AML-193 (cell line): ENCODE data around the gene RREB1.

Experiments used
- DNase-seq, 2 experiments: peaks; one replicate each; lab custom pipeline; 2025; lab: John Stamatoyannopoulos, UW

RREB1 gene

DNA sequence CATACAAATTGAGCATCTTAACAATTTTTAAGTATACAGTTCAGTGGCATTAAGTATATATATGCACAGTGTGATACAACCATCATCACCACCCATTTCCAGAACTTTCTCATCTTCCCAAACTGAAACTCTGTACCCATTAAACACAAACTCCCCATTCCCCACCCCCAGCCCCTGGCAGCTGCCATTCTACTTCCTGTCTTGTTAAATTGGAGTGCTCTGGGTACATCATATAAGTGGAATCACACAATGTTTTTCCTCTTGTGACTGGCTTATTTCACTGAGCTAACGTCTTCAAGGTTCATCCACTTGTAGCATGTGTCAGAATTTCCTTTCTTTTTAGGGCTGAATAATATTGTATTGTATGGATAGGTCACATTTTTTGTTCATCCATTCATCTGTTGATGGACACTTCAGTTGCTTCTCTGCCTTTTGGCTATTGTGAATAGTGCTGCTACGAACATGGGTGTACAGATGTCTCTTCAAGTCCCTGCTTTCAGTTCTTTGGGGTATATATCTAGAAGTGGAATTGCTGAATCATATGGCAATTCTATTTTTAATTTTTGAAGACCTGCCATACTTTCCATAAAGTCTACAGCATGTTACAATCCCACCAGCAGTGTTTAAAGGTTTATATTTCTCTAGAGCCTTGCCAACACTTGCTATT, 19.6 kb upstream of the RREB1 start:
- no peak for DNase-seq

DNA sequence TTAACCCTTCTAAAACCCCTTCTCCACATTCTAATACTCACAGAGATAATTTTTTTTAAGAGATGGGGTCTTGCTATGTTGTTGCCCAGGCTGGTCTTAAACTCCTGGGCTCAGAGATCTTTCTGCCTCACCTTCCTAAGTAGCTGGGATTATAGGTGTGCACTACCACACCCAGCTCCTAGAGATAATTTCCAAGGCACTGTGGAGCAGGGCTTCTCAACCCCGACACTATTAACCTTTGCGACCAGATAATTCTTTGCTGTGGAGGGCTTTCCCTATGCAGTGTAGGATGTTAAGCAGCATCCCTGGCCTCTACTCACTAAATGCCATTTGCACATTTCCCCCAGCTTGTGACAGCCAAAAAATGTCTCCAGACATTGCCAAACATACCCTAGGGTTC, 8.8 kb upstream of the RREB1 start:
- no peak for DNase-seq

DNA sequence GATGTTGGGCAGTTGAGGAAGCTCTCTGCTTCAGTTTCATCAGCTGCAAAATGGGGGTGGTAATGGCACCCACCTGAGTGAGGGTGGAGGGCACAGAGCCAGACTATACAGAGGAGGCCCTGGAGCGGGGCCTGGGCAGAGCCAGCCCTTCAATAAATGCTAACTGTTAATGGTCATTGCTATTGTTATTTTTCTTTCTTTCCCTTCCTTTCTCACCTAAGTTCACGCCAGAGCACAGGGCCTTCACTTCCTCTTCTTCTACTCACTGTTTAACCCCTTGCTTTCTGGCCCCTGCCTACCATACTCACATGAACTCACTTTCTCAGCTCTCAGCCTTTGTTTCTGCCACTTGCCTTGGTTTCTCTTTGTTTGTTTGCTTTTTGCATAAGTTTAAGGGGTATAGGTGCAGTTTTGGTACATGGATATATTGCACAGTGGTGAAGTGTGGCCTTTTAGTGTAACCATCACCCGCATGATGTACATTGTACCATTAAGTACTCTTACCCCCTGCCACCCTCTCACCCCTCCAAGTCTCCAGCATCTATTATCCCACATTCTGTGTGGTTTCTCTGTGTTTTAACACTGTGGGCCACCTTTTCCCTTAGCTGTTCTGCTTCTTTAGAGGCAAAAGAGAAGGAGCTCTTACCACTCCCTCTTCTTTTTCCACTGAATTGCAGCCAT, 7.5 kb upstream of the RREB1 start:
- peak; percentile 50 to 55 for DNase-seq

DNA sequence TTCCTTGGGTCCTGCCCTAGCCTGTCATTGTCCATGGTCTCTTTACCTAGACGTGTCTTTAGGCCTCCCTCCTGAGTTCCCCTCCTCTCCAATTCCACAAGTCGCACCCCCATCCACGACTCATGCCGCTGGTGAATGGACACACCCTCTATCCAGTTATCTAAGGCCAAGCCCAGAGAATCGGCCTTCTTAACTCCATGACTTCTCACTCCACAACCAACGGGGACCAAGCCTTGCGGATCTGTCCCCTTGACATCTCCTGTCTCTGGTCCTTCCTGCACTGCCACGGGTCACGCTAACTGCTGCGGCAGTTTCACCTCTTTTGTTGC, 7.0 kb upstream of the RREB1 start:
- DNase-seq = no peak

DNA sequence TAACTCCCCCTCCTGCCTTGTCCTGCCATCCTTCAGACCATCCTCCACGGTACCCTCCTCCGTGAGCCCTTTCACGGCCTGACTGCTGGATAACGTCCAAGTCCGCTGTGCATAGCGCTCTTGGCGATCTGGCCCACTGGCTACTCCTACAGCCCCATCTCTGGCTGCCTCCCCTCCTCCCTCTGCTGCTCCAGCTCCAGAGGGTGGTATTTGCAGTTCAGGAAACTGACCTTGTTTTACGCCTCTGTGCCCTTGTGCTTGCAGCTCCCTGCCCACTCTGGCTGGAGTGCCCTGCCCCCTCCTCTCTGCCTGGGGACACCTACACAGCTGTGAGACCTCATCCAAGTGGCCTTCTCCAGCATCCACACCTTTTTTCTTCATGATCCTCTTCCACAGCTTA, 6.5 kb upstream of the RREB1 start:
- DNase-seq = no peak

DNA sequence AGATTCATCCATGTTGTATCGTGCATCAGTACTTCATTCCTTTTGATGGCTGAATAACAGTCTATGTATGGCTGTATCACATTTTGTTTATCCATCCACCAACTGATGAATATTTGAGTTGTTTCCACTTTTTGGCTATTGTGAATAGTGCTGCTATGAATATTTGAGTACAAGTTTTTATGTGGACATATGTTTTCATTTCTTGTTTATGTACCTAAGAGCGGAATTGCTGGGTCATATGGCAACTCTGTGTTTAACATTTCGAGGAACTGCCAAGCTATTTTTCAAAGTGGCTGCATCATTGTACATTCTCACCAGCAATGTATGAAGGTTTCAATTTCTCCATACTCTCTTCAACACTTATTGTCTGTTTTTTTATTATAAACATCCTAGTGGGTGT, 3.0 kb upstream of the RREB1 start:
- DNase-seq = no peak

DNA sequence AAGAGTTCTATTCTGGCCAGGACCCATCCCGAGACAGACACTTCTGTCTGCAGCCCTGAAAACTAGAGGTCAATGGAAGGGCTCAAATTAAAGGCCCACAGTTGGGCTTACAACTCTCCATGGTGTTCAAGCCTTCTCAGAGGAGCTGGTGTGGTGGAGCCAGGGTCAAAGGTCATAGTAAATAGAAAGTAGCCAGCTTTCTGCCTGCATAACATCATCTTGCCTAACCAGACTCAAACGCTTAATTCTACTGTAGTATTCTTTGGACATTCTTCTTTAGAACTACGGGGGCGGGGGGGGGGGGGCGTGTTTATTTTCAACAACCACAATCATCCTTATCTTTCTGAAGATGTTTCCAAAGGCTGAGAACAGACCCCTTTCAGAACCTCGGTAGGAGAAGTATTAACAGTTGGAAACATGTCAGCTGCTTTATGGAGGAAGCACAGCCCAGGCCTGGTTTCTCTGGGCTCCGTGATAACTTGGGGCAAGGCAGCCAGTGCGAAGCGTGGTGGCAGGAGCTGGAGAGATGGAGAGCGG, 1.5 kb upstream of the RREB1 start:
- DNase-seq = peak in 1 of 2 experiments; percentile 76

DNA sequence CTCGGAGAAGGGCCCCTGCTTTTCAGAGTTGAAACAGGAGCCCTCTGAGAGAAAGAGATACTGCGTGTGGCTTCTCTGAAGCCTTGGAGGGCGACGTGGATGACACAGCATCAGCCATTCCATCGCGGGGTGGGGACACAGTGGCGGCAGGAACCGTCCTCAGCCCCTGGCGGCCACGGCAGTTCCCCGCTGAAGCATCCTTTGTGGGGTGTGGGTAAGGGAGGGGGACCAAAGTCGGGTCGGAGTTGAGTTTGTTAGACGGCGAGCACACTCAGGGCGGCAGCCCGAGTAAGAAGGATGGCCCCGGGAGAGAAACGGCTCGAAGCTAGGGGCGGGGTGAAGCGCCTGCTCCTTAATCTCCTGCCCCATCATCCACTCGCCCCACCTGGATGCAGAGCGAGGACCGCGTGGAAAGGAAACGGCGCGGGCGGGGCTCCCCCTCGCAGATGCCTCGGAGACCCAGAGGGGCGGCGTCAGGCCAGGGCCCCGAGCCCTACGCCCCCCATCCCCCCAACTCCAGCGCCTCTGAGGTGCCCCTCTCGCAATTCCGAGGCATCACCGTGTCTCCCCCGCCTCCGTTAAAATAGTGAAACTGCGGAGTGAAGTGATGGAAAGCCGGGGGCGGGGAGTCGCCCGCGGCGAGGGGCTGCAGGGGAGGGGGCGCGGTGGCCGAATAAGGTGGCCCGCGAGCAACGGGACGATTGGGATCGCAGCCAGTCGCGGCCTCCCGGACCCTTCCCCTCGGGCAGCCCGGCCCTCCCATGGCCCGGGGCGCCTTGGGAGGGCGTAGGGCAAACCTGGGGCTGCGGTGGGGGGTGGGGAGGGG, 796 bp upstream of the RREB1 start:
- DNase-seq = peak; percentile 52 to 76

DNA sequence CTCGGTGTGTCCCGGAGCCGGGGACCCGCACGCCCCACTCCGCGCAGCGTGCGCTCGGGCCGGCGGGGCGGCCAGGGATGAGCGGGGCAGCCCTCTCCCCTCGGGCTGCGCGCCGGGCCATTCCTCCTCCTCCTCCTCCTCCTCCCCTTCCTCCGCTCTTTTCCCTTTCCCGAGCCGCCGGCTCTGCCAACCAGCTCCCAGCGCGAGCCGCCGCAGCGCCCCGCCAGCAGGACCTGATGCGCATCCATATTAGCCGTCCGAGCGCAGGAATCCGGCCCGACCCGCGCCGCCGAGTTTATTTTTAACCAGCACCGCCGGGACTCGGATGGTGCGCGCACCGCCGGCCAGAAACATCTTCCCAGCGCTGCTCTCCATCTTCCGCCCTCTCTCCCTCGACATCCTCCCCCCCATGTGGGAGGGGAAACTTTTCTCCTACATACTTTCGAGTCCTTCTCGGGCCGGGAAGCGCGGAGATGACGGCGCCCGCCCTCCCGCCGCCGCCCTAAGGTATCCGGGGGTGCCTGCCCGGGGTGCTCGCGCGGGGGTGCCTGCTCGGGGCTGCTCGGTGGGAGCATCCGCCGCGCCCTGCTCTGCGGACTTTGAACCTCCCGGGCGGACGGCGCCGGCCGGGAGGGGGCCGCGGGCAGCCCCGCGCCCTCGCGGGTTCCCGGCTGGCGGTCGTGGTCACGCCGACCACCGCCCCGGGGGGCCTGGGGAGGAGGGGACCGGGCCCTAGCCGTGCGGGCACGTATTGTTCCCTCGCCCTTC, 619 bp downstream of the RREB1 start:
- DNase-seq = no peak

DNA sequence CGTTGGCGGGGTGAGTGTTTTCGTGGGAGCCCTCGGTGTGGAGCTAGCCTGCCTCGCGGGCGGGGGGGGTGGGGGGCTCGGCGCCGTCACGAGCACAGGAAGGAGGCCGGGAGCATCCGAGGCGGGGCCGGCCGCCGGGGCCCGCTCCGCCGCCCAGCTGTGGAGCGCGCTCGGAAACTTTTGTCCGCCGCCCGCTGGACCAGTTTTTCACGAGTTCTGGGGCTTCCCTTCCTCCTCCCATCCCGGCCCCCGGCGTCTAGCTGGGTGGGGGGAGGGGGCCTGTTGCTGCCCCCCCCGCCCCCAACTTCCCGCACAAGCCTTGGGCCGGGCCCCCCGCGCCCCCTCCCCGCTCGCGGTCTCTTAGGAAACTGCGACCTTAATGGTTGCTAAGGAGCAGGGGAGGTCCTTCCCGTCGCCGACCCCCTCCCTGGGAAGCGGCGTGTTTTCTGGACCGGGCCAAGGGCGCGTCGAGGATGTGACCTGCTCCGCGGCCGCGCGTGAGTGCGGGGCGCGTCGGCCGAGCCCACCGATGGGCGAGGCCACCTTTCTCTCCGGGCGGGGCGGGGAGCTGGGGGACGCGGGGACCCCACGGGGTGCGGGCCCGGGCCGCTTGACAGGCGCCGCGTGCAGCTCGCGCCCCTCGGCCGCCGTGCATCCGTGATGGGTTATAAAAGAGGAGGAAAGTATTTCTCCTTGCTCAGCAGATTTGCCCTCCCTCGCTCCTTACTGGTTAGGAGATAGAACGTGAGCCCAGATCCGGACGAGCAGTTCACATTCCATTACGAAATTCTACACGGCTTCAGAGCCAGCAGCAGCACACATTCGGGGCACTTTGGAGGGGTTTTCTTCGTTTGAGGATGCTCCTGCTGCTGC, 1.4 kb downstream of the RREB1 start:
- DNase-seq = peak; percentile 70 to 74

DNA sequence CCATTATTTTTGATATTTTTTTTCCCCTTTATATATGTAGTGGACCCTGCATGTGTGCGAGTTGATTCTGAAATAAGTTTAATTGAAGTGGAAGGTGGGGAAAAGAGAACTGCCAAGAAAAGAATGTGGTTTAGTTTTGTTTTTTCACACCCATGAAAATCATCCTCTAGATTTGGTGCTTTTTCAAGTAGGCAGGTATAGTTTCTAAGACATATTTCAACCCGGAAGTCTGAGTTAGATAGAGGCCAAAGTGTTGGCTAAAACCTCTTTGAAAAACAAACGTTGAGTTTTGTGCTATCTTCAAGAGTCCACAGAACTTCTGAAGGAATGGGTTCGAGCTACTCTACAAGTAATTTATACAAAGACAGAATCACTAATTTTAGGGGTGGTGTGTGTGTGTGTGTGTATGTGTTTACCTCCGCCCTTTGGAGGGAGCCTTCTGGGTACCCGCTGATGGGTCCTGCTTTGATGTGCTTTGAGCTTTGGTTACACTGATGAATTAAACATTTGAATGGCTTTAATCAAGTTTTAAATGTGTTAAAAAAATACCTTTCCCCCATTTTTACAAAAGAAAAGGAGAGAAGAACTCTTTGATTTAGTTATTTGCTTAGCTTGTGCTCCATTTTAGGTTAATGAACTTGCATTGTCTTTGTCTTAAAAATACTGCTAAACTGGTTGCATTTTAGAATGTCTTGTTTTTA, 2.5 kb downstream of the RREB1 start:
- DNase-seq = peak in 1 of 2 experiments; percentile 33

DNA sequence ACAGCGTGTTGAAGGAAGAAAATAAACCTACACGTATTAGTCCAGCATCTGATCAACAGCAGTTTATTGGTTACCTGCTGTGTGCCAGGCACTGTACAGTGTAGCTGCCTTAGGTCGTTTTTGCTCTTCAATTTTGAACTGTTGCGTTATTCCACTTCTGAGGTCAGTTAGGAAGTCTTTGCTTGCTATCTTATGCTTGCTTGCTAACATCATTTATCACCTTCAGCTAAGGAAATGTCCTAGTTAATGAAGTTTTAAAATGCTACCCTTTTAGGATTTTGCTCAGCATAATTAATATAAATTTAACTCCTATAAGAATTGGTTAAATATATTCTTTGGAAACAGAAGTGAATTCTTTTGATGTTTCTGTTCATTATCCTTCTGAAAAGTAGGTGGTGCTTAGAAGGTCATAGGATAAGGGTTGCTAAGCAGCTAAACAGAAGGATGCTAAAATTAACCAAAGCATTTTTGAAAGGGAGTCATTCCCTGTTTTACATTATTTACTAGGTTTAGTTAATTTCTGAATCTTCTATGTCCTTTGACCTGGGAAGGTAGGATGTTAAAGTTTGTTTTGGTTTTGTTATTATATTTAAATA, 3.4 kb downstream of the RREB1 start:
- peak in 1 of 2 experiments; percentile 22 for DNase-seq

DNA sequence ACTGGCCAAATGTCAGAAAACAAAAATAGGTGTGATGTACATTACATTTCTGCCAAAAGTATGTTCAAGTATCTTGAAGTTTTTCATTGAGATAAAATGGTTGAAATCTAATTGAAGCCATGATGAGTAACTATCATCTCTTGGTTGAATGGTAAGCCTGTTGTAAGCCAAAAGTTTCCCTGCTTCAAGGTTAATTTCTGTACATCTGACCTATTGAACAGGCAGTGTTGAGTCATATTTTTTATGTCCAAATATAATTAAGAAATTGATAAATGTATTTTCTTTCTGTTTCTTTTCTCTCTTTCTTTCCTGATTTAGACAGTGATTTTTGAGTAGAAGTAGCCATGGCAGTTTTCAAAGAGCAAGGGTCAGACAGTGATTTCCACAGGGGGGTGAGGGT, 4.4 kb downstream of the RREB1 start:
- DNase-seq = no peak

DNA sequence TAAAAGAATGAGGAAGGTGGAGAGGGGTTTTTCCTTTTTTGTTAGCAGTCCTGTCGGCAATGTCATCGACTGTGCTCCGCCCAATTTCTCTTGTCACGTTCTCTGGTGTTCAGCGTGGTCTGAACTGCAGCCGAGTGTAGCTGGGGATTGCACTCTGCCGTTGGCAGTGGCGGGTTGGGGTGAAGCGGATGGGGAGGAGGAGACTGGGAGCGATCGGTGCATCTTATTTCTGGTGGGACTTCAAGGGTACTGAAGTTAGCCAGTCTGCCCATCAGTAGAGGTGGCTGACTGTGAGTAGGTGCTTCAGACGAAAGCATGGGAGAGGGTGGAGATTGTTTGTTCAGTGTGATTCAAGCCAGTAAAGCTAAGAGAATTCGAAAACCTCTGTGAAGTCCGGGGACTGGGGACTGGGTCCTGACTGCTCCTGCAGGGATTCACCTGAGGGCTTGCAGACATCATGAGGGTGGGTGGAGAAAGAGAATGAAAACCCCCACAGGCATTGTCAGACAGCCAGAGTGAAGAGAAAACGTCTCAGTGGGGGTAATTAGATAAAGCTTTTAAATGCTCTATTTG, 5.1 kb downstream of the RREB1 start:
- DNase-seq = peak; percentile 78 to 85

DNA sequence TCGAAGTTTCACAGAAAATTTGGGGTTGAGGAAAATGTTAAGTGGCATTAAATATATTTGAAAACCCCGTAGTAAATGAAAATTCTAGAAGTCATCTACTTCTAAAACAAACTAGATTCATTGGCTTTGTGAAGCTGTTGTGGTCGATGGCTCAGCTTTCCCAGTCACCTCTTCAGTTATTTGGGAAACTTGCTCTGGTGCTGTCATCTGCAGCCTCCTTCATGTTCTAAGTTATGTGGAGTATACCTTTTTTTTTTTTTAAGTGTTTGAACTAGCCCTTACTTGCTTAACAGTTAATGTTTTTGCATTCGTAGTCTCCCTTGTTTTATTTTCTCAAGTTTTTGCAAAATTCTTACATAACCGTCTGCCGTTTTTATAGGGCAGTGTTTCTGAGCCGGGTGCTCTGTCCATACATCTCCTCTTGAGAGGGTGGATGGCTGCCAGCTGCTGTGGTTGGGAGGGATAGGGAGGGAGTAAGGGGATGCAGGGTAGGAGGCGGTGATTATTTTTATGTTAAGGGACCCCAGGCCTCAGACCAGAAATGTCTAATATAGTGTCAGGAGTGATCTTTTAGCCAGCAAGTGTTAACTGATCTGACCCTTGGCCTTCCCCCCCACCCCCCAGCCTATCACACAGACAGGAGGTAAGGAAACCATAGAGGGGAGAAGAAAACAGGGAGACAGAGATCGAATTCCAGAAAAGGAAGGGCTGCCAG, 7.1 kb downstream of the RREB1 start:
- no peak for DNase-seq

DNA sequence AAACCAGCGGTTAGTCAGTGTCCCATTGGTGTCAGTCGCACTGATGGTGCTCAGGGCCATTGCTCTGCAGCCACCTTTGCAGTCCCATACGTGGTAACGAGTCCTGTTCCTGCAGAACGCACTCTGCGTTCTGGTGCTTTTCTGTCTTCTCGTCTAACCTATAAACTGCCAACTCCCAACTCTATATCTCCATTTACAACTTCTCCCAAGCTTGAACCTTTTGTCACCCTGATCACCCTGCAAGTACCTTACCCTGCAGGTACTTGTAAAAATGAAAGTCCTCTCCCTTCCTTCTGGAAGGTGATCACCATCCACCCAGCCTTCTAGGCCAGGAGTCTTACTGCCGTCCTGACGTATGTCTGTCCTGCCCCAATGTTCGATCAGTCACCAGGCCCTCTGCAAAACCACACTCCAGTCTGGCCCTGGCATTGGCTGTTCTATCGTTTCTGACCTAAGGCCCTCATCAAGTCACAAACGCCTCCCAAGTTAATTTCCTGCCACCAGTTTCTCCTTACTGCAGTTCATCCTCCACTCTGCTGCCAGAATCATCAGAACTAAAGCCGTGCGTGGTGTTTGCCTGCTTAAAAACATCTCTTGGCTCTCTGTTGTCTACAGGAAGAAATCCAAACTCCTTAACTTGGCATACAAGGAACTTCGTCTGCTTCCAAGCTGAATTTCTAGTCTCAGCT, 7.9 kb downstream of the RREB1 start:
- DNase-seq = no peak

DNA sequence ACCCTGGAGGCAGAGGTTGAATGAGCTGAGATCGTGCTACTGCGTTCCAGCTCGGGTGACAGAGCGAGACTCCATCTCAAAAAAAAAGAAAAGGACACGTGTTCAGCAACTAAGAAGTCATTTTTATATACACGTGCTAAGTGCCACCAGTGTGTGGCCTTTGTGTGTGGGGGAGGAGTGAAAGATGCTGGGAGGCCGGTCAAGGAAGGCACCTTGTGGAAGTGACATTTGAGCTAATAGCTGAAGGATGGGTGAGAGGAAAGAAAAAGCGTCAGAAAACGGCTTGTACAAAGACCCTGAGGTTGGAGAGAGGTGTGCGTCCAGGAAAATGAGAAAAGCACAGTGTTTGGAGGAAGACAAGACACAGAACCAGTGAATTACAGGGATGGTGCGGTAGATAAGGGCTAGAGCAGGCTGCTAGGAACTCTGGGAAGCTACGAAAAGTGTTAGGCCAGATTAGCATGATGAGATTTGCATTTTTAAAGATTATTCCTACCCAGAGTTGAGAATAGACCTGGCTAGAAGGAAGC, 11.6 kb downstream of the RREB1 start:
- no peak for DNase-seq

DNA sequence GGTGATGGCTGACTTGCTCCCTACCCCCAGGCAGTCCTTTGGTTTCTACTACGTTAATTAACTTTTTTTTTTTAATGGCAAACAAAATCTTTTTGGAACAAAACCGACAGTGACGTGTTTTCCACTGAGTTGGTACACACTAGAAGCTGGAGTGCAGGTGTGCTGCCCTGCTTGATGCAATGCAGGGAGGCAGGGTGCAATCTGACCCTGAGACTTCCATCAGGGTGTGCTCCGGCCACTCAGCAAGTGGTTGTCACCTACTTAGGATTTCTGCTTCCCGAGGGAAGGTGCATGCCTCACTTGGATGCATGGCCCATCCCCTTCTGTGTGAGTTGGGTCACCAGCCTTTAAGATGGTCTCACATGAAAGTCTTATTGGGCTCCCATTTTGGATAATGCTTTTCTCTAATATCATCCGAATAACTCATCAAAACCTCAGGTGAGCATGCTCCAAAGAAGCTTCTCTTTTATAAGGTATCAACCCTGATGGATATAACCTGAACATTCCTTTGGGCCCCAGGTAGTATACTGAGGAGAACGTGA, 14.0 kb downstream of the RREB1 start:
- no peak for DNase-seq
